ENCODE measurements around the gene LMOD1. TPM values are rescaled to one million over a fixed set of nuclear protein-coding genes. Genes with fewer than 3 reads are reported as not detected.

The LMOD1 gene
- total and polyA plus RNA-seq, 2 of the 8 experiments (the other 6 are each of a cell fraction or from before 2014, with no cell fraction given) = 0.77 to 1.4 TPM

DNA sequence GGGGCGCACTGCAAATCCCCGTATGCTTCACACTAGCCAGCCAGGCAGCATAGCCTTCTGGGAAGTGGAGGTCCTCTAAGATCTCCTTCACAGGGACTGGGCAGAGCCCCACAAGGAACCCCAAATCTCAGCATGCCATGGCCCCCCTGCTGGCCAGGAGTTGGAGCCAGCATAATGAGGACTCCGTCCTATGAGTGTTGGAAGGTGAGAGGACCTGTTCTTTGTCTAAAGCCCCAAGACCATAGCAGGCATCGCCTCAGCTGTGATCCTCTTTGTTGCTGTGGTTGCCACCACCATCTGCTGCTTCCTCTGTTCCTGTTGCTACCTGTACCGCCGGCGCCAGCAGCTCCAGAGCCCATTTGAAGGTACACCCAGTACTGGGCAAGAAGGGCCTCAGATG lies 56.1 kb downstream of the LMOD1 start (continued):
- TF ChIP-seq GABPA (IDR thresholded peaks at IDR 0.05; ENCODE audit: borderline replicate concordance, insufficient read depth, low read length) (no peak), TAF7 (optimal IDR thresholded peaks at IDR 0.05; ENCODE audit: borderline replicate concordance, low read depth, low read length) (no peak), KDM4A (IDR thresholded peaks at IDR 0.05; ENCODE audit: low read depth, low read length, severe bottlenecking) (no peak), RAD21 (IDR thresholded peaks at IDR 0.05 in 1 of 2, conservative IDR thresholded peaks at IDR 0.05 in 1 of 2; ENCODE audit: low read depth in 2 of 2, low read length in 2 of 2) (no peak)
